GM21526 (cell line): ENCODE measurements around the gene ELP1.
"Not testable (repeated sequence)": the region's sequence is repeated elsewhere in the genome, so short reads cannot be mapped to it uniquely, and the experiment has no call there.

Experiments used
- ATAC-seq: cut with Tn5 transposase; IDR thresholded peaks from one replicate; pipeline ENCODE4 v1.9.1; 2021; ENCODE audit warnings: moderate library complexity; ENCODE audit not compliant: unreplicated experiment, low FRiP score

Gene ELP1, protein sequence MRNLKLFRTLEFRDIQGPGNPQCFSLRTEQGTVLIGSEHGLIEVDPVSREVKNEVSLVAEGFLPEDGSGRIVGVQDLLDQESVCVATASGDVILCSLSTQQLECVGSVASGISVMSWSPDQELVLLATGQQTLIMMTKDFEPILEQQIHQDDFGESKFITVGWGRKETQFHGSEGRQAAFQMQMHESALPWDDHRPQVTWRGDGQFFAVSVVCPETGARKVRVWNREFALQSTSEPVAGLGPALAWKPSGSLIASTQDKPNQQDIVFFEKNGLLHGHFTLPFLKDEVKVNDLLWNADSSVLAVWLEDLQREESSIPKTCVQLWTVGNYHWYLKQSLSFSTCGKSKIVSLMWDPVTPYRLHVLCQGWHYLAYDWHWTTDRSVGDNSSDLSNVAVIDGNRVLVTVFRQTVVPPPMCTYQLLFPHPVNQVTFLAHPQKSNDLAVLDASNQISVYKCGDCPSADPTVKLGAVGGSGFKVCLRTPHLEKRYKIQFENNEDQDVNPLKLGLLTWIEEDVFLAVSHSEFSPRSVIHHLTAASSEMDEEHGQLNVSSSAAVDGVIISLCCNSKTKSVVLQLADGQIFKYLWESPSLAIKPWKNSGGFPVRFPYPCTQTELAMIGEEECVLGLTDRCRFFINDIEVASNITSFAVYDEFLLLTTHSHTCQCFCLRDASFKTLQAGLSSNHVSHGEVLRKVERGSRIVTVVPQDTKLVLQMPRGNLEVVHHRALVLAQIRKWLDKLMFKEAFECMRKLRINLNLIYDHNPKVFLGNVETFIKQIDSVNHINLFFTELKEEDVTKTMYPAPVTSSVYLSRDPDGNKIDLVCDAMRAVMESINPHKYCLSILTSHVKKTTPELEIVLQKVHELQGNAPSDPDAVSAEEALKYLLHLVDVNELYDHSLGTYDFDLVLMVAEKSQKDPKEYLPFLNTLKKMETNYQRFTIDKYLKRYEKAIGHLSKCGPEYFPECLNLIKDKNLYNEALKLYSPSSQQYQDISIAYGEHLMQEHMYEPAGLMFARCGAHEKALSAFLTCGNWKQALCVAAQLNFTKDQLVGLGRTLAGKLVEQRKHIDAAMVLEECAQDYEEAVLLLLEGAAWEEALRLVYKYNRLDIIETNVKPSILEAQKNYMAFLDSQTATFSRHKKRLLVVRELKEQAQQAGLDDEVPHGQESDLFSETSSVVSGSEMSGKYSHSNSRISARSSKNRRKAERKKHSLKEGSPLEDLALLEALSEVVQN (N-terminal part only)

DNA sequence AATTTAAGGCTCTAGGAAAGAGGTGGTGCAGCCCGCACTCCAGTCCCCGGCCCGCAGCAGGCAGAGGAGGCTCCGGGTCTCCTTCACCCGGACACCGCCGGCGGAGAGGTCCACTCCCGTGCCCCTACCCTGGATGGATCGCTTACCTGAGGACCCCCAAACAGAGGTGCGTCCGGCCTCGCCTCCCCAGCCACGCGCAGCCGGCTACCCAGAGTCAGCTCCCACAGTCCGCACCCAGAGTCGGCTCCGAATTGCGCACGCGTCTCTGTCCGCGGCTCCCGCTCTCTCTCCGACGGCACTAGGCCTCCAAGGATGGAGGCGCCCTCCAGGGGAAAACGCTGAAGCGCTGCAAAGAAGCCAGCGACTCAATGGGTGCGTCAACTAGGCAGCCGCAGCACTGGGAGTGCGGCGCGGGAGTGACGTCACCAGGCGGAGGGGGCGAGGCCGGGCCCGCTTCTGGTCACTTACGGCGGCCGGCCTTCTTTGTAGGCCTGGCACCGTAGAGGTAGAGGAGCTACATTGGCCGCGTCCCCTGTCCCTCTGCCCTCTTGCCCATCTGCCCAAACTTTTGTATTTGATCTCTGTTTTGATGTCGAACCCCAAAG is at the start of gene ELP1:
Gene ELP1 (minus strand): TSS at position 407 of the 605 bp plus-strand sequence. CDS start 2,978 bp downstream, outside the sequence.
- peak; percentile 90 for ATAC-seq

DNA sequence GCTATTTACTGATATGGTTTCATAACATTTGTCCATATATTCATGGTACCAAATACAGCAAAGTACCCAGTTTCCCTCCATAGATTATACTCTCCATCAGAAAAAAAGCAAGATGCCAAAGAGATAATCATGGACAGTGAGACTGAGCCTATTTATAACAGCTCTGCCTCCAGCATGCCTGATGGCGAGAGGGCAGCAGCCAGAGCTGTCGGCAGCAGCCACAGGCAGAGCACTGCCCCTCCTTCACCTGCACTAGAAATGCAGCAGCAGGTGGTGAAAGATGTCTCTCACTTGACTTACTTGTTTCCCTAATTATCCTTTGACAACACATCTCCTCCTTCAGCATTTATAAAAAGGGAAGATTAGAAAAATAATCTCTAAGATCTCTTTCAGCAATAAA is 47.0 kb upstream of the ELP1 start:
- ATAC-seq, result no peak

DNA sequence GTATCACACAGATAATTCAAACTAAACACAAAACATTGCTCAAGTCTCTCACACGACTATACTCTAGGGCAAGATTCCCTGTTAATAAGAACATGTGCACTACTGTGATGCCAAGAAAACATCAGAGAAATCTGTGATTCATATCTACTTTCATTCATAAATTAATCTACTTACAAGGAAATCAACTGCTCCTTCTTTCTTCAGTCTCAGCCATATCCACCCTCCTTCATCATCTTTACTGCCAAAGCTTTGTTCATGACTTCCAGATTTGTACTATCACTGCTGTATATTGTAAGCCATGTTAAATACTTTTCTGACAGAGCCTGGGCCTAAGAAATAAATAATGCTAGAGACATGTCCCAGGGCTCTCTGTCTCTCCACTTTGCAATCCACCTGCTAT is 44.3 kb upstream of the ELP1 start:
- no peak for ATAC-seq

DNA sequence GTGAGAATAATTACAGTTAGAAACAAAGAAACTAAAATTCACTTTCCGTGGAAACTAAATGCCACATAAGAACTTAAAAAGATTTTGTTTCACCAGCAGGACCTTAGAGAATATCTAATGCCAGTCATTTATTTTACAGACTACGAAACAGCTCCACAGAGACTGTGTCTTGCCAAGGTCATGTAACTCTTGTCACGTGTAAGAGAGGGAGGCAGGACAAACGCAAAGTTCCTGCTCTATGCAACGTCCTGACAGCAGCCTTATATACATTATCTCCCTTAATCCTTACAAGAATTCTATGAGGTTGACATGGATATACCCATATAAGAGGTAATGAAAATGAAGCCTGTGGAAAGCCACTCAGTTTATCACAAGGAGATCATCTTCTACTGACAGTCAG is 40.0 kb upstream of the ELP1 start:
- no peak for ATAC-seq

DNA sequence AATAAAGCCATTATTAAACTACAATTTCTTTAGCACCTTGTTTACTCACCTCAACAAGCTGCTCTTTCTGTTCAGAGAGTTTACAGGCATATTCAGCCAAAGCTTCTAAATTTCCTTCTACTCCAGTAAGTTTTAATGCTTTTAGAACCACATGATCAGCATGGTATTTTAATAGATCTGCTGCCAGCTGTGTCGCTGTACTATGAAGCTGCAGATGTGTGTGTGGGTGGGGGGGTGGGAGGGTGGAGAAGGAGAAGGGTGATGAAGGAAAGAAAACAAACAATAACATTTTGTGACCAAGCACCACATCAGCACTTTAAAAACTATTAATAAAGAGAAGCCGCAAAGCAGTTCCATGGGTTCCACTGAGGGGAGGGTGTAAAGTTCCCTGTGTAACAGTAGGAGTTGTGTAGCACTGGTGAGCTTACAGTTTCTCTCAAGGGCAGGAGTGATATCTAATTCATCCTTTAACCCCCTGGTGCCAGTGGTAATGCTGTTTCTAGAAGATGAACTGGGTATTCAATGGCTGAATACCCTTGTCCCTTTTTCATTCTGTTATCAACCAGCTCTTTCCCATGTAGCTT is 38.8 kb upstream of the ELP1 start:
- no peak for ATAC-seq

DNA sequence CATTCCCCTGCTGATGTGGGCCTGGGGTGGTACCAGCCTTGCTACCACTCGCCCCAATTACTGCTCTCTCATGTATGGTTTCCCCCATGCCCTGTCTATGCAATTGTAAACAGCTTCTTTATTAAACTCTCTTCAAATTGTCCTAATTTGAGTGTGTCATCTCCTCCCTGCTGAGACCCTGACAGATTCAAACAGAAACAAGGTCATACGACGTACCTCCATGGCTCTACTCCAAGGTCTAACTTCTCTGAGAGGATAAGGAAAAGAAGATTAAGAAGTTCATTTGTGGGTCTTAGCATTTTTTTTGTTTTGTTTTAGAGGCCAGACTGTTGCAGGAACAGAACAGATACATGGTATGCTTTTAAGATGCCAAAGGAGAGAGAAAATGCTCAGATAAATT is 38.3 kb upstream of the ELP1 start:
- no peak for ATAC-seq

DNA sequence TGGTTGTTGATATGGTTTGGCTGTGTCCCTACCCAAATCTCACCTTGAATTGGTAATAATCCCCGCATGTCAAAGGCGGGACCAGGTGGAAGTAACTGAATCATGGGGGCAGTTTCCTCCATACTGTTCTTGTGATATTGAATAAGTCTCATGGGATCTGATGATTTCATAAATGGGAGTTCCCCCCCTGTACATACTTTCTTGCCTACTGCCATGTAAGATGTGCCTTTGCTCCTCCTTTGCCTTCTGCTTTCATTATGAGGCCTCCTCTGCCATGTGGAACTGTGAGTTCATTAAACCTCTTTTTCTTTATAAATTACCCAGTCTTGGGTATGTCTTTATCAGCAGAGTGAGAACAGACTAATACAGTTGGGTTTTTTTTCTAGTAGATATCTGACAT is 37.5 kb upstream of the ELP1 start:
- ATAC-seq, result not testable (repeated sequence)

DNA sequence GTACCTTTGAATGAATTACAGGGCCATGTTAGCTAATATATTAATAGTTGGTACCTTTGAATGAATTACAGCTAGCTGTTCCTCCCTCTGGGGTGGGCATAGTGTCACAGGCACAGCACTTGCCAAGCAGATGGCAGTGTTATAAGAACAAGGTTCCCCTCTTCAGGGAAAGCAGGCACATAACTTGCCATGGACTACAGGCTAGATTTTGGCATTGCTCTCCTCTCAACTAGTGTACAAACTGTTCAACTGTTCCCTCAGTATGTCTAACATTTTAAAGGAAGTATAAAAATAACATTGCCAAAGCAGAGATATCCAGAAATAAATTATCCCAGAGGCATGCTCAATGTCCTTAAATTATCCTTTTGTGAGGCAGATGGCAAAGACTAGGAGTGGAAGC is 34.0 kb upstream of the ELP1 start:
- no peak for ATAC-seq

DNA sequence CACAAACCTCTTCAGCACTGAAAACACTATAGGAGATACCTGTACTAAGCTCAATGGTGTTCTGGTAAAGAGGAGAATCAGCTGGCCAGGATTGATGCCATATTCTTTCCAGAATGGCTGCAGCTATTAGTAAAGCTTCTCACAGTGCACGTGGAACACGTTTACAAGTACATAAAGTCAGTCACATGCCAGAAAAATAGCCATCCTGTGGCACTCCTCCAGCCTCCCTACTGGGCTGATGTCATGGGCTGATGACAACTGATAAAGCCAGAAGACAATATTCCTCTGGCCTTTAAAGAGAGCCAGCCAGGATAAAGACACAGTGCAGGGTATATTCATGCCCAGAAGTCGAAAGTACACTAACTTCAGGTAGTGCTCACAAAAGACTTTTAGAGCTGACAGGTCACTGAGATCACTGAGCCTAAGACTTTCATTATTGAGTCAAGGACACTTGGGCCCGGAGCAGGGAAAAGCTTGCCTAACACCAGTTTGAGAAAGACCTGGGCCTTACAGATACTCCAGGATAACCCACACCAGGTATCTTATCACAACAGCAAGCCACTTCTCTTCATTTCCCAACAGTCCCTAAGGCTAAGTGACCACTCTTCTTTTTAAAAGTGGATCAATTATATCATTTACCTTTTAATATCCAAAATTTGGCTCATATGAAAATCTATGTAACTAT is 29.7 kb upstream of the ELP1 start:
- ATAC-seq, result no peak

DNA sequence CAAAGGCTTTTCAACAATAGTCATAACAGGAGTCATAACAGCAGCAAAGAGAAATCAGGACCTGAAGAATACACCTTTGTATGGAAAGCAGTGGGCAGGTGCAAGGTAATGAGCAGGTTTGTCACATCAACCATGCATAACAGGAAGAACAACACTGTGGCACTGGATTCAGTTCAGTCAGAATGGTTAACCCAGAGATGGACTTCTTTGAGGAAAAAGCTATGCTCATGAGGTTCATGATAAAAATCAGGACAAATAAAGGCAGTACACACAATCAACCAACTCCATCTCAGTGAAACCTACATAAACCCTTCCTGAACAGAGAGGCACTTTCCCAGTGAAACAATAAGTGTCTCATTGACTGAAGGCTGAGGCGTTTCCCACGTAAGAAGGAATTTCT is 27.2 kb upstream of the ELP1 start:
- no peak for ATAC-seq

DNA sequence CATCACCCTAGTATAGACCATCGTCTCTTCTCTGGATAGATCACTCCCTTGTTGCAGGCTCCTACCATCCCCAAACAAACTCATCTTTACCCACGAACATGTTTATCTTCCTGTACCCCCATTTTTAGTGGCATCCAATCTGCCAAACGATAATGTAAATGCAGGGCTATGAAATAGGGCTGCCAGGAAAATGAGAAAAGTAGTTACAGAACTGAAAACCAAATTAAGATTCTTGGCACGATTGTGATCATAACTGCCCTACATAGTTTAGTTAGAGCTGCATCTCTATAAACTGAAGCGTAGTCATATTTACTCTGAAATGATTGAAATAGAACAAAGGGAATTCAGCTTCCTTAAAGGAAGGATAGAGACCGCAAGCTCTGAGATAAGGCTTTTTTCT is 26.4 kb upstream of the ELP1 start:
- no peak for ATAC-seq

DNA sequence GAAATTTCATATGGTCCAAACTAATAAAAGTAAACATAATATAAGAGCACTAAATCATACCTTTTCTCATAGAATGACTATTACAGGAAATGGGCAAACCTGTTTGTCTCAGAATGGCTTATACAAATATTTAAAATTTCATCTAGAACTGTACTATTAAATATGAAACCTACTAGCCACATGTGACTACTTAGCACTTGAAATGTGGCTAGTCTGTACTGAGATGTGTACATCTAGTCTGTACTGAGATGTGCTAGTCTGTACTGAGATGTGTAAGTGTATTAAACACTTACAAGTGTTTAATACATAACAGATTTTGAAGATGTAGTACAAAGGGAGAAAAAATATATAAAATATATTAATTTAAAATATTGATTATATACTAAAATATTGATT is 22.7 kb upstream of the ELP1 start:
- ATAC-seq, result no peak

DNA sequence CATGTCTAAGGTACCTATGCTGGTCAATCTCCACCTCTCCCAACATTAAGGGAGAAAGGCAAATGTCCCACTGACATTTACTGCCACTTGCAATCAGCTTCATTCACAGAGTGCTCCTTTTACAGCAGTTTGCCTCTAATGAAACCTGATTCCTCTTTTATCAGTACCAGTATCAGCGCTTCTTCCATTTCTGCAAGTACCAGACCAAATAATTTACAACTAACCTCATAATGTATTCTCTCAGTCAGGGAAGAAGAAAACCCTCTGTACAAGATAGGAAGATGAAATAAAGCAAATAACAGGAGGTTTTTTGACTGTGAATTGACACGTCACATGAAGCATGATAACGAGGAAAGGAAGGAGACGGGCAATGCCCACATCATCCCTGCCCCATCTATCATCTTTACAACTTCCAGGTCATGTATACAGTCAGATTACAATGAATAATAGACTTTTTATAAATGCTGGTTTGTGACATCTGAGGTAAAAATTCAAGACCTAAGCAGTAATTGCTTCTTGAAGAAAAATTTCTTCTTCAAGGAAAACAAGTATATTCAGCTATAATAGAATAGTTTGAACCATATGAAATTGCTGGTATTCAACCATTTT is 22.2 kb upstream of the ELP1 start:
- ATAC-seq, result no peak

DNA sequence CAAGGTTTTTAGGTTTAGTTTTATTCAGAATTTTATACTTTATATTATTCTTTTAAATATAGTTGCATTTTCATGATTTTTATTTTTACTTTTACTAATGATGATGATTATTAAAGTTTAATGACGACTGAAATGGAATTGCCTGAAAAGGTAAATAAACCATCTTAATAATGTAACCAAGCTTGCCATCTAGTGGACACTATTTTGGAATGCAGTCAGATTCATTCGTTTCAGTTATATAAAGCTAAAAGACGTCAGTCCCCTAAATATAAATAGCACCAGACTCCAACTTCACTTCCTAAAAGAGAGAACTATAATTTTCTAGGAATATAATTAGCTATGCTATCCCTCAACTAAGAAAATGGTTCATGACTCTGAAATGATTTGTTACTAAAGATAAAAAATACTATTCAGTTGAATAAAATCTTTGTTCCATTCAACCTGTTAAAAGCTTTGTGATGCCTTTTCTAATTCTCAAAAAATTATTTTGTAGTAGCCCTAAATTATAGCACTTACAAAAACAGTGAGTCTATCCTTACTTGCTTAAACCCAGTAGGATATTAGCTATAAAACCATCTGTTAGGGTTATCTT is 20.2 kb upstream of the ELP1 start:
- no peak for ATAC-seq

DNA sequence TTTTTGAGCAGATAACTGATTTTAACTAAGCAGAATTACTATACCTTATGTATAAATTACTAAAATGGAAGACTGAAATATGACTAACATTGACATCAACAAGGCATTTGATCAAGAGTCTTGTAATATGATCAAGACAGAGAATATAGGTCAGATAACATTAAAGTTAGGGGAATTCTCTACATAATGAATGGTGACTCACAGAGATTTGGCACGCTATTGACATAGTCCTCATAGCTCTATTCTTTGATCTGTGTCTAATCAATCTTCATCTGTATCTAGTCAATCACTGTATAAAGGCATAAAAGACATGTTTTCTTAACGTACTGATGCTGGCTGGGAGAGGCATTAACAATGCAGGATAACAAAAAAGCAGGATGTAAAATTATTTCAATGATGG is 17.7 kb upstream of the ELP1 start:
- no peak for ATAC-seq

DNA sequence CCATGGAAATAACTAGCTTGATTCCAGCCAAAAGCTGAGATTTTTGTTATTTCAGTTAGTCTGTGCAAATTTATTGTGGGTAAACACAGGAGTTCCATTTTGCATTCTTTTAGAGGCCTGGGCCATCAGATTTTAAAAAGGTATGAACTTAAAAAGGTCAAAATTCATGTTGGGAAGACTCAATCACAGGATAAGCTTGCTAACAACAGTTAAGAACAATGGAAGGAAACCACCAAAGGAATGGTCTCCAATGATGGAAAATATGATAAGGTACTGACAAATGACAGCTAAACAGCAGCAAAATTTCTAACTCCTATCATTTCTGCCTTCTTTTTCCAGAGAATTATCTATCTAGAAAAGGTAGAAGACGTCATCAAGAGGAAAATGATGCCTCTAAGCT is 16.2 kb upstream of the ELP1 start:
- ATAC-seq, result no peak

DNA sequence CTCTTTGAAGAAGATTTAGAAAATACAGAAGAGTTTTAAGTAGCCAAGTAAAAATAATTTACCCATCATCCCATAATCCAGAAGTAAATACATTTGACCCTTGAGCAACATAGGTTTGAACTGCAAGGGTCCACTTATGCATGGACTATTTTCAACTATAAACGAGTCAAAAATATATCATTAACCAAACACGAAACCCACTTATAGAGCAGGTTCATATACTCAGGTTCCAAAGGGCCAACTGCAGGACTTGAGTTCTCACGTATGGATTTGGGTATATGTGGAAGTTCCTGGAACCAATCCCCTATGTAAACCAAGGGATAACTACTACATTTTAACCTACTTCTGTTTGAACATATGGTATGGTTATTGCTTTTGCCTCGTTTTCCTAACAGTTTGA is 6.1 kb upstream of the ELP1 start:
- no peak for ATAC-seq

DNA sequence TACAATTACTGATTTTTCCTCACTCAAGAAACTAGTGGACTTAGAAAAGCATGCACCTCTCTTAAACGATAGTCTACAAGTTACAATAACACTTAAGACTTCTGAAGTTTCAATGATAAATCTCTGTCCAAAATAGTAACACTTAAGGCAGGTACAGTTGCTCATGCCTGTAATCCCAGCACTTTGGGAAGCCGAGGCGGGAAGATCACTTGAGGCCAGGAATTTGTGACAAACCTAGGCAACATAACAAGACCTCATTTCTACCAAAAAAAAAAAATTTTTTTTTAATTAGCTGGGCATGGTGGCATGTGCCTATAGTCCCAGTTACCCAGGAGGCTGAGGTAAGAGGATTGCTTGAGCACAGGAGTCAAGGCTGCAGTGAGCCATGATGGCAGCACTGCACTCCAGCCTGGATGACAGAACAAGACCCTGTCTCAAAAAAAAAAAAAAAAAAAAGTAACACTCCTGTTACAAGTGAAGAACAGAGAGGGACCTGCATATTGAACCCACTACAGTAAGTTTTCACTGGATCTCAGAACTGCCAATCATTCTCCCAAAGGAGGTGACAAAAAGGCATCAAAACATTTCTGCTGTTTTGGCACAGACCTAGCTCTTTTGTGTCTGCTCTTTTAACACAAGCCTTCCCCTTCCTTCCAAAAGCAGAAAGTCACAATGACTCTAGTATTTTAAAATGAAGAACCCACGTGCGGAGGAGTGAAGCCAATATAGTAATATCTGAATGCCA is 3.8 kb upstream of the ELP1 start:
- no peak for ATAC-seq
